ENCODE measurements around the gene DAB2IP.
"Not testable (repeated sequence)": the region's sequence is repeated elsewhere in the genome, so short reads cannot be mapped to it uniquely, and the experiment has no call there.

The DAB2IP gene

DNA sequence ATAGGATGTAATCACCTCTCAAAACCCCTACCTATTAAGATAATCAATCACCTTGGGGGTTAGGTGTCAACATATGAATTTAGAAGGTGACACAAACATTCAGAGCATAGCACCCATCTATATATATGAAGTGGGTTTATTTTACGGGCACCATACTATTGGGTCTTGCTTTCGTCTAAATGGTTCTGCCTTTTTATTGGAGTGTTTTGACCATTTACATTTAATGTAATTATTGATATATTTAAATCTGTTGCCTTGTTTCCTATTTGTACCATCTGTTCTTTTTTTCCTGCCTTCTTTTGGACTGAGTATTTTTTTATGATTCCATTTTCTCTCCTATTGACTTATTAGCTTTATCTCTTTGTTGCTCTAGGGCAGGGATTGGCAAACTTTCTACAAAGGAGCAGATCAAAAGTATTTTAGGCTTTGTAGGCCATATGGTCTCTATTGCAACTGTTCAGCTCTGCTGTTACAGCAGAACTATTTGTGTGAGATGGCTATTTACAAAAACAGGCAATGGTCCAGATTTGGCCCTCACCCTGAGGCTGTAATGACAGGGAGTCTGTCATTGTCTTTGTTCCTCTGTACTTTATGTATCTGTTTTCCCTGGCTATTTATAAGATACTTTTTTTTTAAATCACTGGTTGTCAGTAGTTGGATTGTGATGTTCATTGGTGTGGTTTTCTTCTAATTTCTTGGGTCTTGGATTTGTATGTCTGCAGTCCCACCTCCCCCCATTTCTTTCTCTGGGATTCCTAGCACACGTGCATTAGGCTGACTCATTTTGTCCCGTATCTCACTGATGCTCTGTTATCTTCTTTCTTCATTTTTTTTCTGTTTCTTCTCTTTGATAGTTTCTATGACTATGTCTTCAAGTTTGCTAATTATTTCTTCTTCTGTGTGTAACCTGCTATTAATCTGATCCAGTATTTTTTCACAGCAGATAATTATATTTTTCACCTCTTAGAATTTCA lies 127.1 kb downstream of the DAB2IP start:
- H3K4me3 ChIP-seq = no peak overlapping the region
- H3K27ac ChIP-seq = no peak overlapping the region

- H3K27ac ChIP-seq = peak overlapping the region in 2 of 21 experiments; percentile 1 to 8
These were observed 128.1 kb downstream of the DAB2IP start for GRCh38 chr9:121779381-121780117.

DNA sequence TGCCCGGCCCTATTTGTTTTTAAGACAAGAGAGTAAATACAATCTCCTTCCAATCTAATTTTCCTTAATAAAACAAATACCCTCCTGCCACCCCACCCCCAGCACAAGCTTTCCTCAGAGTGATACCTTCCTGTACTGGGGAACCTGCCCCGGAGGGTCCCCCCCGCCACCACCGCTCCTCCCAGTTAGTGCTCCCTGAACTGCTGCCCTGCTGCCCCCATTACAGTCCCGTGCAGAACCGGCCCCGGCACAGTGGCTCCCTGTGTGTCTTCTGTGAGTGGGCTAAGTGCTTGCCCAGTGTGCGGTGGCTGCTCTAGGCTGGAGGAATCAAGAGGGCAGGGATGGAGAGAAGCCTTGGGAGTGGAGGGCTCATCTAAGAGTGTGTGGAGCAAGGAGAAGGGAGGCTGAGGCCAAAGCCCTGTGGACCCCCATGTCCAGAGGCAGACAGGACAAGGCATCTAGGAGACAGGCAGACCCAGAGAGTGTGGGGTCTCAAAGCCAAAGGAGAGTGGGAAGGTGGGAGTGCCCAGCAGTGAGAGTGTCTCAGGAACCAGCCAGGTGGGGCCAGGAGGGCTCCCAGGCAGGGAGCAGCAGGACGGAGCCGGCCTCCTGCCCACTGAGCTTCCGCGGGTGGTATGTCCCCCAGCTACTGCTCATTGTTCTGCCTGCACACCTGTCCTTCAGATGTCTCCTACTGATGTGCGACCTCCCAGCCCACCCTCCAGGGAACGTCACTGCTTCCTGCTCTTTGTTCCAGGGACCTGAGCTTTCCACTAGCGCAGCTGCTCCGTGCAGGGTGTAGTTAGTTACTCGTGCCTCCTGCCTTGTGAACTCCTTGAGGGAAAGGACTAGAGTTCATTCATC lies 129.0 kb downstream of the DAB2IP start:
- Histone ChIP-seq H3K4me3 (no peak overlapping the region), H3K27ac (peak overlapping the region in 3 of 21 experiments; percentile 1 to 28 (median 8))

More at GRCh38 chr9:121779381-121780117, 128.1 kb downstream of the DAB2IP start:
- no peak overlapping the region for H3K4me3 ChIP-seq

DNA sequence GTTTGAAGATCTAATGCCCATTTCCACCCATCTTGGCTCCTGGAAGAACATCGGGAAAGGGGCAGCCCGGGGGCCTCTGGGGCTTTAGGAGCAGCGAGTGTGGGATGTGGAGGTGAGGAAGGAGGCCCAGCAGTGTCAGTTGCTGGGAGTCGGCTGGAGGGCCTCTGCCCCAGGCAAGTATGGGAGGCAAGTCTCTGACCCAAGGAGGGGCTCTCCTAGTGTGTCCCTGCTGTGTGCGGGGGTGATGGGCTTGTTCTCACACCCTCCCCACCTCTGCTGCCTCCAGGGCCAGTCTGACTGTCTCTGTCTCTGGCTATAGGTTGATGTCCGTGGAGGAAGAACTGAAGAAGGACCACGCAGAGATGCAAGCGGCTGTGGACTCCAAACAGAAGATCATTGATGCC lies 129.7 kb downstream of the DAB2IP start:
- H3K4me3 ChIP-seq = no peak overlapping the region
- H3K27ac ChIP-seq = no peak overlapping the region

GRCh38 chr9:121781701-121782464 lies 130.4 kb downstream of the DAB2IP start:
- Histone ChIP-seq H3K27ac (no peak overlapping the region), H3K4me3 (no peak overlapping the region)

DNA sequence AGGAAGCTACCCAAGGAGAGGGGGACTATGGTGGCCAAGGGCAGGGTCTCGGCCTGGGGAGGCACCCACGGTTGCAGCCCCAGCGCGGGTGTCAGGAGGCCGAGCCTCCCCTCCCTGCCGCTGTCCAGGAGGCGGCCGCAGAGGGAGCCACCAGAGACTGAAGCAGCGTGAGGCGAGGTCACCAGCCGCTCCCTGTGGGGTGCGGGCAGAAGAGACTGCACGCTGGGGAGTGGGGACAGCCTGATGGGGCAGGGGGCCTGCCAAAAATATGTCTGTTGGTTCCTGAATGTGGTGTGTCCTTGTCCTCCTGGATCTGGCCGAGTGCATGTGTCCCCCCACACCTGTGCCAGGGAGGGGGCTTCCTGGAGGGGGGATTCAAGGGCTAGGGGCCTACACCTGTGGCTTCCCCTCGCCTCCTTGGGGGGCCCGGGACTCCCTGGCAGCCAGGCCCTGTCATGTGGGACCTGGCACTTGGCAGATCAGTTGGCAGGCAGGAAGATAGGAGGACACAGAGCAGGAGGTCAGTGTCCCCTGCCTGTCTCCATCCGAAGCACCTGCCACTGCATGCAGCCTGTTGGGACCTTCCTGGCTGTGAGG lies 131.2 kb downstream of the DAB2IP start:
- H3K4me3 ChIP-seq = no peak overlapping the region
- no peak overlapping the region for H3K27ac ChIP-seq

GRCh38 chr9:121783111-121783510 lies 131.7 kb downstream of the DAB2IP start:
- Histone ChIP-seq H3K4me3 (no peak overlapping the region), H3K27ac (no peak overlapping the region)

DNA sequence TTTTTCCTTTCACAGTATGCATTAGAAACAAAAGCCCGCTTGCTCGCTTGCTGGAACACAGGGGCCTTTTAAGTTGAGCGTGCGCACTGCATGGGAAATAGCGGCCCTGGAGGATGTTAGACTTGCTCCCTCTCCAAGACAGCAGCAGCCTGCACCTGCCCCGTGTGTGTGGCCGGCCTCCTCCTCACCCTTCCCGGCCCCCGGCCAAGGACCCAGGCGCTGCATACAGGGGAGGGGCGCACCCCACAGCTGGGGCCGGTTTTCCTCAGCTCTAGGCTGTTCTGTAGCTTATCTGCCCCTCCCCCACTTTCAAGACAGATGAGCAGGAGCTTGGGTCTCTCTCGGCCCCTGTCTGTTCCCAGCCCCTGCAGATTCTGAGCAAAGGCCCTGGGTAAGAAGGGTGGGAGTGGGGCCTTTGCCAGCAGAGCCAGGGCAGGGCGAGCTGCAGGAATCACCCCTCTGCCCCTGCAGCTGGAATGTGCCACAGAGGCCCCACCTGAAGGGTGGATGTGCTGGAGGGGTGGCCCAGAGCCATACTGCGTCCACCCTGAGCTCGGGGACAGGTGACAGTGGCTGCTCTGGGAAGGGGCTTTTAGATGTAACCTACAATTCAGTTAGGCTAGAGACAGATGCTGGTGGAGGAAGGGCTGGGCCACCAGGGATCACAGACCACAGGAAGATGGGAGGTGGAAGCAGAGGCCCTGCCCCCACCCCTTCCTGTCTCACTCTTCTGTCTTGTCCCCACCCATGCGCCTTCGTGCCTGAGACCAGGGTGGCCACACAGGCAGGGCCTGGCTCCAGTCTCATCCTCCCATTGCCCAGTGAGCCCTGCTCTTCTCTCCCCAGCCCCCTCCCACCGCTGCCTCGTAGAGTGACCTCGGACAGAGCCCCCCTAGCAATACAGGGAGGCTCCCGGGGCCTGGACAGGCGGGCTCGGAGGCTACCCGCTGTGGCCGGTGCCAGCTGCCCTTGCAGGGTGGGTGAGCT lies 132.4 kb downstream of the DAB2IP start:
- H3K27ac ChIP-seq = no peak overlapping the region
- H3K4me3 ChIP-seq = no peak overlapping the region

DNA sequence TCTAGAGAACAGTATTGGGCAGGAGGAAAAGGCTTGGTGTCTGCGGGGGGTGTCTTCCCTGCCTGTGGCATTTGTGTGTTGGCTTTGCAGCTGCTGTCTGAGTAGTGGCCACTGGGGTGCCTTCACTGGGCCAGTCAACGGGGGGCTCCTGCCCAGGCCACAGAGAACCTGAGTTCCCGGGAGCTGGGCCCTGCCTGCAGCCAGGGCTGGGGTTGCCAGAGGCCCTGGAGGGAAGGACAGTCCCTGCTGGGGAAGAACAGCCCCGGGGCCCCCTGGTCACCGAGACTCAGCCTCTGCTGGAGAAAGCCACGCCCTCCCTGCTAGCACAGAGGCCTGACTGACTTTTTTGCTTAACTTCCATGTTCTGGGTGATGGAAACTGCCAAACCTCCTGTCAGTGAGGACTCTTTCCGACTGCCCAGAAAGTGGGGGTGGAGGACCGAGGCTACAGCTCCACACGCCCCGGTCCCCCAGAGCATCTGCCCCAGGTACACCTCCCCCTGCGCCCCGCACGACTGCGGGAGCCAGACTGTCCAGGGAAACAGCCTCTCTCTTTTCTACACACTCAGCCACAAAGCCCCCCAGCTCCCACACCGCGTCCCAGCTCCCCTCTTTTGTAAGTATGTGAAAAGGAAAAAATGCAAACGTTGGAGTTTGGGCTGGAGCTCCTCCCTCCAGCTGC lies 133.4 kb downstream of the DAB2IP start:
- H3K4me3 ChIP-seq = no peak overlapping the region
- H3K27ac ChIP-seq = no peak overlapping the region

DNA sequence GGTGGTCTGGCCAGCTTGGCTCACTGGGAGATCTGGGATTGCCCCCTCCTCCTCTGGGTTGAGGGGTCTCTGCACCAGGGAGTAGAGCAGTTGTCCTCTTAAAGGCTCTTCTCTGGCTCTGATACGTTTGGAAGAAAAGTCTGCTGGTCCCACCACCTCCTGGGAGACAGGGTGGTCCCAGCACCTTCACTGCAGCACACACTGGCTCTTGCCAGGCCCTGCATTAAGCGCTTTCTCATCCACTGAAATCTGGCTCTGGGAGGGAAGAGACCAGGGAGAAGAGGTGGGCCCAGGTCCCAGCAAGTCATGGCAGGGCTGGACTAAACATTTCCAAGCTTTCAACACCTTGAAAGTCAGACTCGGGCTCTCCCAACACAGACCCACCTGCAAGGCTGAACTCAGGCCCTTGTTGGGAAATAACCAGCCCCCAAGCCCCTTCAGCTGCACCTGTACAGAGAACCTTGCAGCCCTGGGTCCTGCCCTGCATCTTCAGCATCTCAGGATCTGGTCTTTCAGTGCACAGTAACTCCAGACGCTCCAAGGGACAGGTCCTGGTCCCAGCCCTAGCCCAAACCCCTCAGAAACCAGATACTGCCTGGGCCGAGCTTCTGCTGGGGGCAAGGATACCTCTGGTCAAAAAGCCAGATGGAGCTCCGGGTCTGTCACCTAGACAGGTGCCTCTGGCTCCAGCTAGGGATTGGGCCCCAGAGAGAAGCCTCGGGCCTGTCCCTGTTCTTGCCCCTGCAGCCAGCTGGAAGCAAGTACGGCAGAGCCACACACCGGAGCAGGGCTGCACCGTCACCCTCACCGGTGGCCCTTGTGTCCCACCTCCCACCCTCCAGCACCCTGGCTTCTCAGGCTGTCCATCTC lies 134.5 kb downstream of the DAB2IP start:
- Histone ChIP-seq H3K27ac (no peak overlapping the region), H3K4me3 (no peak overlapping the region)

DNA sequence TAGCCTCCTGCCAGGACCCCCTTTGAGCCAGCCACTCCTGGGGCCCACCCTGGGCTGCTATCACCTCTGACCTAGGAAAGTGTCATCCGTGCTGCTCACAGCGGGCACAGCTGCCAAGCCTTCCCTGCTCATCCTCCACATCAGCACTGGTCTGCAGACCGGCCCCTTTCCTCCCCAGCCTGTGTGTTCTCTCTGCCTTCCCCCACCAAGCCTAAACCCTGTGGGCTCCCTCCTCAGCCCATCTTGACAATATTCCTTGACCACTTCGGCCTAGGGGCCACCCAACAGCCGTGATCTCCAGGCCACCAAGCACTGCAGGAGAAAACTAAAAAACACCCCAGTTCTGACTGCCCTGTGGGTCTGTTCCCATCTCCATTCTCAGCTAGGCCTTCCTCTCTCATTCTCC lies 135.1 kb downstream of the DAB2IP start:
- H3K27ac ChIP-seq = no peak overlapping the region
- no peak overlapping the region for H3K4me3 ChIP-seq

DNA sequence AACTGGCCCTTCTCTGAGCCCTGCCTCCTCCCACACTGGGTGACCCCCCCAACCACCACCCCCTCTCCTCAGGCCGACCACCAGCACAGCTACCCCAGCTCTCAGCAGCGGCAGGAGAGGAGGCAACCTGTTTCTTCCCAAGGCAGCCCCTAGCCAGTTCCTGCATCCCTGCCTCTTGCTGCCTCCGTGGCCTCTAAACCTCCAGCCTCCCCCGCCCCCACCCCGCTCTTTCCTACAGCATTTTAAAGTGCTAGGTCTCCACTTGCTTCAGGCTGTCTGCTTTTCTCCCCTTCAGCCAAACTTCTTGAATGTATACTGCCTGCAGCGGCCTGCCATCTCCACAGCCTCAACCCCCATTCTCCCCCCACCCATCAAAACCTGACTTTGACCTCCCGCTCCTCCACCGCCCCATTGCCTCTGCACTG lies 135.6 kb downstream of the DAB2IP start:
- Histone ChIP-seq H3K4me3 (no peak overlapping the region), H3K27ac (no peak overlapping the region)

- Histone ChIP-seq H3K4me3 (no peak overlapping the region), H3K27ac (no peak overlapping the region)
These were observed 137.4 kb downstream of the DAB2IP start for GRCh38 chr9:121788686-121789366.

- Histone ChIP-seq H3K27ac (no peak overlapping the region), H3K4me3 (no peak overlapping the region)
These were observed 139.4 kb downstream of the DAB2IP start for GRCh38 chr9:121790841-121791240.

DNA sequence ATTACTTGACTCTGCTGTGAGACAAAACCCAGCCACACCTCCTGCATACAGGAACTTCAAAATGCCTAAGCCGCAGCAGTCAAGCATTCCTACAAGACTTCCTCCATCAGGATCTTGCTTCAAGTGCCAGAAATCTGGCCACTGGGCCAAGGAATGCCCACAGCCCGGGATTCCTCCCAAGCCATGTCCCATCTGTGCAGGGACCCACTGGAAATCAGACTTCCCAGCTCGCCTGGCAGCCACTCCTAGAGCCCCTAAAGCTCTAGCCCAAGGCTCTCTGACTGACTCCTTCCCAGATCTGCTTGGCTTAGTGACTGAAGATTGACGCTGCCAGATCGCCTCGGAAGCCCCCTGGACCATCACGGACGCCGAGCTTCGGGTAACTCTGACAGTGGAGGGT lies 141.0 kb downstream of the DAB2IP start:
- H3K4me3 ChIP-seq, H3K27ac ChIP-seq: not testable (repeated sequence)

- not testable (repeated sequence) for H3K4me3 ChIP-seq, H3K27ac ChIP-seq
These were observed 142.9 kb downstream of the DAB2IP start for GRCh38 chr9:121794334-121794733.

Data from skin epidermis (tissue), 12 donors.